OCI-LY7 (cell line): Measurements from ENCODE around the gene MYLK.

Experiments used
- EZH2phosphoT487 ChIP-seq: fragments of 200-600 bp; sonication (generic); IDR thresholded peaks from 2 replicates; pipeline ENCODE4 v1.6.1; 2018; ENCODE audit warnings: low read depth, borderline replicate concordance, mild to moderate bottlenecking, mixed run types, antibody characterized with exemption, low read length, moderate library complexity, mixed read lengths
- TF ChIP-seq, protein P1 (sequence below): fragments of 200-600 bp; sonication (generic); conservative IDR thresholded peaks from 2 replicates; pipeline ENCODE4 v1.5.1; 2014; ENCODE audit warnings: mild to moderate bottlenecking, antibody characterized with exemption, low read length, moderate library complexity, mixed read lengths

DNA sequence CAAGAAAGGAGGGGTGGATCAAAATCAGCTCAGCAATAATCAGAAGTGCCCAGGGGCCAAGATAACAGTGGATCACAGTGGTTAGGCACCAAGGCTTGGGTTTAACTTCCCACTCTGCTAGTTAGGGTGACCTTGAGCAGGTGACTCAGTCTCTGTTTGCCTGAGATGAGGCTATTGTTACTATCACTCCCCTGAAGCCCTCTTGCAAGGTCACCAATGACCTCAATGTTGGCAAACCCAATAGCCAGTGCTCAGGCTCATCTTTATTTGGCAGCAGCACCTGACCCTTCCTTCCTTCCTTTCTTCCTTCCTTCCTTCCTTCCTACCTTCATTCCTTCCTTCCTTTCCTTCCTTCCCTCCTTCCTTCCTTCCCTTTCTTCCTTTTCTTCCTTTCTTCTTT lies 196.8 kb downstream of the MYLK start:
- TF ChIP-seq, protein P1, sequence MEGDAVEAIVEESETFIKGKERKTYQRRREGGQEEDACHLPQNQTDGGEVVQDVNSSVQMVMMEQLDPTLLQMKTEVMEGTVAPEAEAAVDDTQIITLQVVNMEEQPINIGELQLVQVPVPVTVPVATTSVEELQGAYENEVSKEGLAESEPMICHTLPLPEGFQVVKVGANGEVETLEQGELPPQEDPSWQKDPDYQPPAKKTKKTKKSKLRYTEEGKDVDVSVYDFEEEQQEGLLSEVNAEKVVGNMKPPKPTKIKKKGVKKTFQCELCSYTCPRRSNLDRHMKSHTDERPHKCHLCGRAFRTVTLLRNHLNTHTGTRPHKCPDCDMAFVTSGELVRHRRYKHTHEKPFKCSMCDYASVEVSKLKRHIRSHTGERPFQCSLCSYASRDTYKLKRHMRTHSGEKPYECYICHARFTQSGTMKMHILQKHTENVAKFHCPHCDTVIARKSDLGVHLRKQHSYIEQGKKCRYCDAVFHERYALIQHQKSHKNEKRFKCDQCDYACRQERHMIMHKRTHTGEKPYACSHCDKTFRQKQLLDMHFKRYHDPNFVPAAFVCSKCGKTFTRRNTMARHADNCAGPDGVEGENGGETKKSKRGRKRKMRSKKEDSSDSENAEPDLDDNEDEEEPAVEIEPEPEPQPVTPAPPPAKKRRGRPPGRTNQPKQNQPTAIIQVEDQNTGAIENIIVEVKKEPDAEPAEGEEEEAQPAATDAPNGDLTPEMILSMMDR, result no peak
- TF ChIP-seq EZH2phosphoT487, result no peak
